CD4-positive, alpha-beta T cell treated with Interleukin-17A for 4 hours (primary cell): ENCODE results near the gene ZNF548.
"Not testable (repeated sequence)": the region's sequence is repeated elsewhere in the genome, so short reads cannot be mapped to it uniquely, and the experiment has no call there.

Experiments used
- DNase-seq: peaks from one replicate; pipeline ENCODE4 v3.0.0-alpha.2; 2020; ENCODE audit warnings: mixed read lengths

ZNF548 gene

GRCh38 chr19:57389730-57390598 lies at the start of gene ZNF548:
ZNF548 (plus strand) TSS chr19:57389854; CDS start chr19:57390100, 246 bp downstream.
- DNase-seq = peak; percentile 95

- DNase-seq = no peak
Observed at GRCh38 chr19:57342582-57342981, 47.1 kb upstream of the ZNF548 start.

- no peak for DNase-seq
Observed at GRCh38 chr19:57348136-57348535, 41.5 kb upstream of the ZNF548 start.

- DNase-seq = peak; percentile 83
Observed at GRCh38 chr19:57350877-57351805, 38.5 kb upstream of the ZNF548 start, which contains the start of gene ZNF304. ZNF304 (plus strand) TSS chr19:57351271; CDS start chr19:57351665, 394 bp downstream.

GRCh38 chr19:57351867-57352266 lies 37.8 kb upstream of the ZNF548 start:
- DNase-seq = no peak

- DNase-seq = no peak
Observed at GRCh38 chr19:57355916-57356315, 33.7 kb upstream of the ZNF548 start.

- DNase-seq = no peak
Observed at GRCh38 chr19:57357406-57357805, 32.2 kb upstream of the ZNF548 start.

- no peak for DNase-seq
Observed at GRCh38 chr19:57359300-57359699, 30.4 kb upstream of the ZNF548 start.

GRCh38 chr19:57362419-57362818 lies 27.2 kb upstream of the ZNF548 start:
- DNase-seq = no peak

- DNase-seq = peak; percentile 98
Observed at GRCh38 chr19:57362997-57363687, 26.5 kb upstream of the ZNF548 start, which contains the start of the genes TRAPPC2B and ZNF547. TRAPPC2B (plus strand) TSS chr19:57363551; CDS start chr19:57364834, 1,283 bp downstream. ZNF547 (plus strand) TSS chr19:57363551; CDS start chr19:57368556, 5,005 bp downstream.

- no peak for DNase-seq
Observed at GRCh38 chr19:57363688-57364181, 25.9 kb upstream of the ZNF548 start.

GRCh38 chr19:57366776-57367175 lies 22.9 kb upstream of the ZNF548 start:
- DNase-seq = no peak

- no peak for DNase-seq
Observed at GRCh38 chr19:57374179-57374578, 15.5 kb upstream of the ZNF548 start.

GRCh38 chr19:57374647-57375046 lies 15.0 kb upstream of the ZNF548 start:
- DNase-seq = not testable (repeated sequence)

- no peak for DNase-seq
Observed at GRCh38 chr19:57376151-57376550, 13.5 kb upstream of the ZNF548 start.

GRCh38 chr19:57377498-57378146 lies 12.0 kb upstream of the ZNF548 start:
- no peak for DNase-seq

GRCh38 chr19:57380923-57381322 lies 8.7 kb upstream of the ZNF548 start:
- DNase-seq = no peak

GRCh38 chr19:57382806-57383488 lies 6.7 kb upstream of the ZNF548 start:
- no peak for DNase-seq

- no peak for DNase-seq
Observed at GRCh38 chr19:57389194-57389729, 392 bp upstream of the ZNF548 start.

- DNase-seq = no peak
Observed at GRCh38 chr19:57395710-57396109, 6.1 kb downstream of the ZNF548 start.

GRCh38 chr19:57398868-57399267 lies 9.2 kb downstream of the ZNF548 start:
- DNase-seq = no peak
